UCSD-AML1 (cell line): Measurements from ENCODE around the gene PRRC2C.
"Not testable (repeated sequence)": the region's sequence is repeated elsewhere in the genome, so short reads cannot be mapped to it uniquely, and the experiment has no call there.

ENCODE experiments used
- DNase-seq: peaks from one replicate; lab custom pipeline; 2025; ENCODE audit not compliant: unreplicated experiment; lab: John Stamatoyannopoulos, UW

PRRC2C gene

DNA sequence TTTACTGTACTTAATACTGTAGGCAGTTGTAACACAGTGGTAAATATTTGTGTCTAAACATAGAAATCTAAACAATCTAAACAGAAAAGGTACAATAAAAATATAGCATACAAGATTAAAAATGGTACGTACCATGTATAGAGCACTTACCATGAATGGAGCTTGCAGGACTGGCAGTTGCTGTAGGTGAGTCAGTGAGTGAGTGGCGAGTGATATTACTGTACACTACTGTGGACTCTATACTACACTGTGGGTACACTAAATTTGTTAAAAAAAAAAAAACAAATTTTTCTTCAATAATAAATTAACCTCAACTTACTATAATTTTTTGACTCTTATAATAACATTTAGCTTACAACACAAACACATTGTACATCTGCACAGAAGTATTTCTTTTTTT is 97.3 kb downstream of the PRRC2C start:
- no peak for DNase-seq

DNA sequence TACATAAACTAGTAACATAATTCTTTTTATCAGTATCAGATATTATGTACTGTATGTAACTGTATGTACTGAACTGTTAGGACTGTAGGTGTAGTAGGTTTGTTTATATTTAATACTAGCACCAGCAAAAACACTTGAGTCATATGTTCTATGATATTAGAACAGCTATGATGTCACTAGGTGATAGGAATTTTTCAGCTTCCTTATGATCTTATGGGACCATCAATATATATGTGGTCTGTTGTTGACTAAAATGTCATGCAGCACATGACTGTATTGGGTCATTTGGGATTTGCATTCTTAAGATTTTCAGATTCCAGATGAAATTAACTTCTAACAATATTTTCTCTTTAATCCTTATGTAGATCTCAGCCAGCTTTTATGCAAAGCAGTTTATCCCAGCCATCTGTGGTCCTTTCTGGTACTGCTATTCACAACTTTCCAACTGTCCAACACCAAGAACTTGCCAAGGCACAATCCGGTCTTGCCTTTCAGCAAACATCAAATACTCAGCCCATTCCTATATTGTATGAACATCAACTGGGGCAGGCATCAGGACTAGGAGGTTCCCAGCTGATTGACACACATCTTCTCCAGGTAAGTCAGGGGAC is 98.4 kb downstream of the PRRC2C start:
- DNase-seq, result no peak

DNA sequence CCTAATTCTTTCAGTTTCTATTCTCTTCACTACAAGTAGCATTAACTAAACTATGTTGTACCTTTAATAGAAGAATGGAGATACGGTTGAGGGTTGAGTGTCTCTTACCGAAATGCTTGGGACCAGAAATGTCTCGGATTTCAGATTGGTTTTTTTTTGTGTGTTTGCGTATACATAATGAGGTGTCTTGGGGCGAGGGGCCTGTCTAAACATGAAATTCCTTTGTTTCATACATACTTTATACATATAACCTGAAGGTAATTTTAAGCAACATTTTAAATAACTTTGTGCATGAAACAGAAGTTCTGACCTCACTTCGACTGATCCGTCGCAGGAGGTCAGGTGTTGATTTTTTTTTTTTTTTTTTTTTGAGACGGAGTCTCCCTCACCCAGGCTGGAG is 100.4 kb downstream of the PRRC2C start:
- no peak for DNase-seq

DNA sequence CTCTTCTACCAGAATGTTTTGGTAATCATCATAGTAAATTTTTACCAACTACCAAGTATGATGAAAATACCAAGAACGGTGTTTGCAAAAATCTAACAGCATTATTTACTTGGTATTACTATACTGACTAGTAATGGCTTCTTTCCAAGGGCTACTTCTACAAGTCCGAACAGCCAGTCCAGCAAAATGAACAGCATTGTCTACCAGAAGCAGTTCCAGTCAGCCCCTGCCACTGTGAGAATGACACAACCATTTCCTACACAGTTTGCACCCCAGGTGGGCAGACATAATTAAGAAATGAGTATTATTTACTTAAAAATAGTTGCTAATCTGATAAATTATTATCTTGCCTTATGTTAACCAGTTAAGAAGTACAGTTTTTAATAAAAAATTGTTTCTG is 102.9 kb downstream of the PRRC2C start:
- no peak for DNase-seq

DNA sequence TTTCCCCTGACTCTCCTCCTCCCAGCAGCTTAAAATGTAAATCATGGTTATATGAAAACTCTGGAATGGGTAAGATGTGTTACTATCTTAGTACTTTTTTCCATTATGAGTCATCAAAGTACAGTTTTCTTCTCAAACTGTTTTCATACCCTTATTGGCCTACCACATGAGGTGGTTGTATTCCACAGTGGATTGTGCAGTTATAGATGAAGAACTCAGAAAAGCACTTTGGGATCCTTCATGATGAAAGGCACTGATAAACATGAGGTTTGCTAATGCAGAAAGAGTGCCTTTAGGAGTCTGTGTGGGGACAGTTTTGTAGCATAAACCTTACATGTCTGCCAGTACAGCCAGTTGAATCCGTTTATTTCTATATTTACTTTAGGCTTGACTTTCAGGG is 104.7 kb downstream of the PRRC2C start:
- DNase-seq, result no peak

DNA sequence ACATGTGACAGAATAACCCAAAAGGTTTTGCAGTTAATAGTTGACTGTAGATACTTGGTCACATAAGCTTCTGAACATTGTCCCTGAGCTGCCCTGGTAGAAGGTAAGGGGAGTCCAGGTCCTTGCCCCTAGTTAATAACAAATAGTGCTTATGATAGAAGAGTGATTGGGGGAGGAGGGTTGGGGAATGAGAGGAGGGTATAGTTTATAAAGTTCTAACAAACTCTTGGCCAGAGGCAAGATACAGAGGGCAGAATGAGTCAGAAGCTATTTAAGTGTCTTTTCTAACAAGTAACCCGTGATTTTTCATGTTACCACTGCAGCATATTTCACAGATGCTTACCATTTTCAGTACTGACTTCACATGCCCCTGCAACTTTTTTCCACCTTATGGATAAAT is 110.0 kb downstream of the PRRC2C start:
- no peak for DNase-seq

DNA sequence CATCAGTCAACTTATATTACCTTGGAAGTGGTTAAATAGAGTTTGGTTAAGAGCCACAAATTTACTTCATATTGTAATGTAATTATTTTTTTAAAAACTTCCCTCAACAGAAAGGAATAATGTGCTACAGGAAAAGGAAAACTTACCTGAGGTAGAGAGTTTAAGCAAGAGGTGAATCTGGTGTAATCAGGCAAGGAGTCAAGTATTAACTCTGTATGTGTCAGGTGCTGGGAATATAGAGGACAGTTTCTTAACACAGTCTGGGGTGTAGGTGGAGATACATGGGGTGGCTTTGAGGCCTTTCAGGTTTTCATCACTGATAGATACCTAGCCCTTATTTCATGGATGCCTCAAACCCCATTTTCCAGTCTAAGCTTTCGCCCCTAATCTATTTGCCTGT is 110.8 kb downstream of the PRRC2C start:
- no peak for DNase-seq

DNA sequence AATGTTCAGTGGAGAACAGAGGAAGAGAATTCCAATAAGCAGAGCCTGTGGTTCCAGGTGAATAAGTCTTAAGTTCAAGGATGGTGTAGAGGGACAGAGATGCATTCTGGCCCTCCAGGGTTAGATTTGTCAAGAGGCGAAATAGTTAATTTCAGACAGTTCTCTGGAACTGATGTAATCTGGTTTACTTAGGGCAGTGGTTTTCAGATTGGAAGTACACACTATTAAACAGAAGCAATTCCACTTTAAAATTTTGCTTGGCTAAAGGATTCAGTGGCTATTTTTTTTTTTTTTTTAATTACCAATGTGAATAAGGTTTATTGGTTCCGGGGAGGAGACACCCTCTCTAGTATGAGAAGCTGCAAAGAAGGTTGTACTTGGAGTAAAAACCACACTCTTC is 111.4 kb downstream of the PRRC2C start:
- no peak for DNase-seq

DNA sequence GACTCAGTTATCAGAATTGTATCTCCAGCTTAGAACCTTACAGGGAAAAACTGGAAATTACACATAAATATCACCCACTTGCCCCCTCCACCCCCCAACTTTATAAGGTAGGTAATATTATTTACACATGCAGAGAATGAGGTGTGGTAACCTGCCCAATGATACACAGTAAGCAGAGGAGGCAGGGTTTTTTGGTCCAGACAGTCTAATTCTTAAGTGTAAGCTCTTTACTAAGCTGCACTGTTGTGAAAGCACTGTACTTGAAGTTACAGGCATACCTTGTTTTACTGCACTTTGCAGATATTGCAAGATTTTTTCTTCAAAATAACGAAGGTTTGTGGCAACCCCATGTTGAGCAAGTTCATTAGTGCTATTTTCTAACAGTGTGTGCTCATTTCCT is 111.9 kb downstream of the PRRC2C start:
- DNase-seq, result no peak

DNA sequence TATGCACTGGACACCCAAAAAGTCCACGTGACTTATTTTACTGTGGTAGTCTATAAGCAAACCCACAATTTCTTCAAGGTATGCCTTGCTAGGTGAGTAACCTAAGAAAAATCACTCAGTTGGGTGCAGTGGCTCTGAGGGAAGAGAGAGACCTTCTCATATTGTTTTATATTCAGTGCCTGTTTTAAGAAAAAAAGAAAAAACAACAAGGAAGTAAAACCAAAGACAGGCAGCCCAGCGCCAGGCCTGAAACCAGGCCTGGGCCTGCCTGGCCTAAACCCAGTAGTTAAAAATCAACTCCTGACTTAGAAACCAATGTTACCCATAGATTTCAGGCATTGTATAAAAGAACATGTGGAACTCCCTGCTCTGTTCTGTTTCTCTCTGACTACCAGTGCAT is 115.0 kb downstream of the PRRC2C start:
- DNase-seq, result not testable (repeated sequence)

DNA sequence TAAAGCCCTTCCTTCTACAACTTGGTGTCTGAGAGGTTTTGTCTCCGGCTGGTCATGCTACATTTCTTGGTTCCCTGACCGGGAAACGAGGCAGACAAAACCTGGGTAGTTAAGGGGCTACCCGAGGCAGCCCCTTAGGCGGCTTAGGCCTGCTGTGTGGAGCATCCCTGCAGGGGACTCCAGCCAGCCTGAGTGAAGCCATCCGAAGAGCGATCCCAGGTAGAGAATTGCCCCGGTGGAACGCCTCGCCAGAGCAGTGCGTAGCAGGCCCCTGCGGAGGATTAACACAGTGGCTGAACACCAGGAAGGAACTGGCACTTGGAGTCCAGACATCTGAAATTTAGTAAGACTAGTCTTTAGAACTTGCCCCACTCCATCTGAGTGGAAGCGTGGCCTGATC is 115.5 kb downstream of the PRRC2C start:
- no peak for DNase-seq

DNA sequence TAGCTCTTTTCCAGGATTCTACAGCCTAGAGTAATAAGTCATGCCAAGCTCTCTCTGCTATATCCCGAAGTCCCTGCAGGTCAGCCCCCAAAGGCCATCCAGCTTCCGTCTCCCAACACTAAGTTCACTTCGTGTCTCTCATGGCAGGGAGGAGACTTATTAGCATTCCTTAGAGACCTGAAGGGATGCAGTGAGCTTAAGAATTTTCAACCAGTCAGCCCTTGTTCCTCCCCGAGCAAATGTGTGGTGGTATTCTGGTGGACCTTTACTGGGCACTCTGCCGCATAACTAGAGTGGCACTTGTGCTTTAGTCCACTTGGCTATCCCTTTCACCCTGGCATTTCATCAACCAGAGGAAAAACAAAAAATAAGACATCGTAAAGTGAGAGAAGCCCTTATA is 117.7 kb downstream of the PRRC2C start:
- DNase-seq, result not testable (repeated sequence)

DNA sequence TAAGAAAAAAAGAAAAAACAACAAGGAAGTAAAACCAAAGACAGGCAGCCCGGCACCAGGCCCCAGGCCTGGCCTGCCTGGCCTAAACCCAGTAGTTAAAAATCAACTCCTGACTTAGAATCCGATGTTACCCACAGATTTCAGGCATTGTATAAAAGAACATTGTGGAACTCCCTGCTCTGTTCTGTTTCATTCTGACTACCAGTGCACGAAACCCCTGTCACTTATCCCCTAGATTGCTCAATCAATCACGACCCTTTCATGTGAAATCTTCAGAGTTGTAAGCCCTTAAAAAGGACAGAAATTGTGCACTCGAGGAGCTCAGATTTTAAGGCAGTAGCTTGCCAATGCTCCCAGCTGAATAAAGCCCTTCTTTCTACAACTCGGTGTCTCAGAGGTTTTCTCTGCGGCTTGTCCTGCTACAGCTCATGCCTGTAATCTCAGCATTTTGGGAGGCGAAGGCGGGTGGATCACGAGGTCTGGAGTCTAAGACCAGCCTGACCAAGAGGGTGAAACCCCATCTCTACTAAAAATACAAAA is 121.1 kb downstream of the PRRC2C start:
- DNase-seq, result no peak

DNA sequence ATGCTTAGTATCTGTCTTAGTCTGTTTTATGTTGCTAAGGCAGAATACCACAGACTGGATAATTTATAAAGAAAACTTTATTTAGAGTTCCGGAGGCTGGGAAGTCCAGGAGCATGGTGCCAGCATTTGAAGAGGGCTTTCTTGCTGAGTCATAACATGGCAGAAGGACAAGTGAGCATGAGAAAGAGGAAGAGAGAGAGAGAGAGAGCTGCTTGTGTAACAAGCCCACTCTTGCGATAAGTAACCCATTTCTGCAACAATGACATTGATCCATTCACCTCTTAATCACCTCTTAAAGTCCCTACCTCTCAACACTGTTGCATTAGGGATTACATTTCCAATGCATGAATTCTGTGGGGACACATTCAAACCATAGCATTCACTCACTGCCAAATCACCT is 125.1 kb downstream of the PRRC2C start:
- no peak for DNase-seq

DNA sequence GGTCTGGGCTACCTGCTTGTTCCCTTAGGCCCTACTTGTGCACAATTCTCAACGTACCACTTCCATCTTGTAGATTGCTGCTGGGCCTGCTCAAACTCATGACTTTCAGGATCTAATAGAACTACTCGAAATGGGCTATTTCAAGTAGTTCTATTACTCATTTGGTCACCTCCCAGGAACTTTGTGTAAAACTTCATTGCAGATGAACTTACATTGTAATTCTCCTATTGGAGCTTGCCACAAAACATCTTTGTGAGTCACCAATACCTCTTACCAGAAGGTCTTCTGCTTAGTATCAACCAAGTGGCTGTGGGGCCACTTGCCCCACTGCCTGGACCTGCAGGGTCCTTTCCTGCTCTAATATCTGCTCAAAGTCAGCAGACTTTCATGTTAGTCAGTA is 126.0 kb downstream of the PRRC2C start:
- DNase-seq, result no peak

DNA sequence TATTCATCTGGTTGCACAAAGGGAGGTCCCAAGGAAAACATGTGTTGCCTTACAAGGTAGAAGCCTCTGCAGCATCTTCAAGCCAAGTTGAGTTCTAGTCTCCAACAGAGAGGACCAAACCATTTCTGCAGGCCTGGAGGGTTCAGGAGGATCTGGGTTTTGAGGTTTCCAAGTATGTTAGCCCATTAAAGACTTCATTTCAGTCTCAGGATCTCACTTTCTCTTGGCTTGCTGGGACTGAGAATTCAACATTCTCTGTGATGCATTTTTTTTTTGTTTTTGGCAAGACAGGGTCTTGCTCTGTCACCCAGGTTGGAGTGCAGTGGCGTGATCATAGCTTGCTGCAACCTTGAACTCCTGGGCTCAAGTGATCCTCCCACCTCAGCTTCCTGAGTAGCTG is 128.0 kb downstream of the PRRC2C start:
- no peak for DNase-seq

DNA sequence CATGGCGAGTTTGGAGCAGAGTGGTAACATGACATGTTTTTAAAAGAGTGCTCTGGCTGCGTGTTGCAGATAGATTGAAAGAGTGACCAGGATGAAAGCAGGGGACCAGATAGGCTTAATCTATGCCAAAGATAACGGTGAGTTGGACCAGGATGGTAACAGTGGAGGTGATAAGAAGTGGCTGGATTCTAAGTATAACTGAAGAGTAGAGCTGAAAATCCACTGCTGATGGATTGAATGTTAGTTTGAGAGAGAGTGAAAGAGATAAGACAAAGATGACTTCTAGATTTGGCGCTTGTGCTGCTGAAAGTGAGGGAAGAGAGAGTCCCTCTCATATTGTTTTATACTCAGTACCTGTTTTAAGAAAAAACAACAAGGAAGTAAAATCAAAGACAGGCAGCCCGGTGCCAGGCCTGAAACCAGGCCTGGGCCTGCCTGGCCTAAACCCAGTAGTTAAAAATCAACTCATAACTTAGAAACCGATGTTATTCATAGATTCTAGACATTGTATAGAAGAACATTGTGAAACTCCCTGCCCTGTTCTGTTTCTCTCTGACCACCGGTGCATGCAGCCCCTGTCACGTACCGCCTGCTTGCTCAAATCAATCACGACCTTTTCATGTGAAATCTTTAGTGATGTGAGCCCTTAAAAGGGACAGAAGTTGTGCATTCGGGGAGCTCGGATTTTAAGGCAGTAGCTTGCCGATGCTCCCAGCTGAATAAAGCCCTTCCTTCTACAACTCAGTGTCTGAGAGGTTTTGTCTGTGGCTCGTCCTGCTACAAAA is 130.0 kb downstream of the PRRC2C start:
- not testable (repeated sequence) for DNase-seq

DNA sequence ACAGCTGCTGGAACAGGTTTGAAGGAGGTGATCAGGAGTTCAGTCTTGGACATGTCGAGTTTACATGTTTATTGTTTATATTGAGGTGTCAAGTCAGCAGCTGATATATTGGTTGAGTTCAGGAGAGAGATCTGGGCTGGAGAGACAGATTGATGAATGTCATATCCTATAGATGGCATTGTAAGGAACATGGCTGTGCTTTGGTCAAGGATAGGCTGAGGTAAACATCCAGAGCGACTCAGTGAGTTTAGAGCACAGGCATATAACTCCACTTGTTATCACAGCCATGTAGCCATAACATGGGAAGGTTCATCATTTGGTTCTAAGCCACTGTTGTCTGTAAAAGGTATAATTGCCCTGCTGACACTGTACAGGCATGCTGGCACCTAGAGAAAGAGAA is 131.3 kb downstream of the PRRC2C start:
- no peak for DNase-seq

DNA sequence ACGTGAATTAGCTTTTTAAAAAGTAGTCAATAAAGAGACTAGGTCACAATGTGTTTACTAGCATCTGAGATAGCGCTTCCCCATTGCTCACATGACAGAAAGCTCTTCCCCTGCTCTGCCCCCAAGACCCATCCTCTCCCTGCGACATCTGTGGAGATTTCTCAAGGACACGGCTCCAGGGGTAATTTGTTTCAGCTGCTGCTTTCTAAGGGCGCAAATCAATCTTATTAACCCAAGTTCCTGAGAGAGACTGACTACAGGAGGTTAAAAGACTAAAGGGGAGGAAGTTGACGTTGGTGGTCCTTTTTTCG is 136.8 kb downstream of the PRRC2C start, which contains the start of gene MYOCOS:
TSS of gene MYOCOS (plus strand) at position 92 of the 311 bp plus-strand sequence. CDS start 1,641 bp downstream, outside the sequence.
- DNase-seq, result no peak

DNA sequence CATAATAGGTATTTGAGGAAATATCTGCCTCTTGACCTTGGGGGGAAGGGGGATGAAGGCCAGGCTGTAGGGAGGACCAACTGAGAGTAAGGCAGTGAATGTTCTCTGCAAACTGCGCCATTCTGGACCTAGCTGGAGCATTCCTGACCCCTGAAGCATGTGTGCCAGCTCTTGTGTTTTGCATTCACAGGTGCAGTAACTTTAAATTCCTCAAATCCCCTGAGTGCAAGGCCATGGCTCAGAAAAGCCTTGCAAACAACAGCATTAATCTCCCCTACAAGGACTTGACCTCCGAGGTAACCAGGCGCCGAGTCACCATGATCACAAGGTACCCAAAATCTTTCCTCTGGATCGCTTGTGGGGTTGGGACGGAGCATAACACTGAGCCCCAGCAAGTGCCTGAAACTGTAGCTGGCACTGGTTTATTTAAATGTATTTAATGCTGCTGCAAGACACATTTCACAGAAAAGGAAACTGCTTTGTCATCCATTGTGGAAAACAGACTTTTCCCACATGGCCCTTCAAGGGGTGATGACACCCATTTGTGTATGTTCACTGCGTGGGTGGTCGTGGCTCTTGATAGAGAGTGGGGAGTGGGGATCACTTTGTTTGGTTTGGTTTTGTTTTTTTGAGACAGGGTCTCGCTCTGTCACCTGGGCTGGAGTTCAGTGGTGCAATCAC is 138.5 kb downstream of the PRRC2C start:
- no peak for DNase-seq

DNA sequence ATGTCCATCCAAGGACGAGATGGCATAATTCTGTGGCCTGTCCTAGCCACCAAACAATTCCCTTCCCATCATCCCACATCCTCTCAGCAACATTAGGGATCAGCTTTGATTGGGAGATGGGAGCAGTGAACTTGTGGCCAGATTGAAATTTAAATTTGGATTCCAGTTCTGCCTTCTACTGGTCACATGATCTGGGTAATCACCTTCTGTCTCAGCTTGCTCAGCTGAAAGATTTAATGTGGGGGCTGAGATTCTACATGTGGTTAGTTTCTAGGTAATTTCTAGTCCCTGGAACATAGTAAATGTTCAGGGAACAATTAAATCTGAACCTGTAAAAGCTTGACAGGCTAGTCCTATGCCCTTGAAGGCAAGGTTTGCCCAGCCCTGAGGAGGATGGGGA is 139.9 kb downstream of the PRRC2C start:
- no peak for DNase-seq

DNA sequence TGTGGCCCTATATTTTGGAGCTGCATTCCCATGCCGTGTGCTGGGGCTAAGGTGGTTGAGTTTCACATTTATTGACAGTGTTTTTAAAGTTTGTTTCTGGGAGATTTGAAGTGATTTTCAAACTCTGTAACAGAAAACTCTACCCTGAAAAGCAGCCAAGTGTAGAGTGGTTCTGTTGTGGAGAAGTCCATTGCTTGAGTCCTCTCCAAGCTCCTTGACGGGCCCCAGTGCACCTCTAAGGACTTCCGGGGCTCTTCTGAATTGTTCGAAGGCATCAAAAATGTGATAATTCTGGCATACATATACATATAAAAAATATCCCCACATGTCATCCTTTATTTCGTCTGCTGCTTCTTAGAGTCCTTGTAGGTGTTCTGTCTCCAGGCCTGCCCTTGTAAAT is 141.7 kb downstream of the PRRC2C start:
- no peak for DNase-seq
